Tibial nerve (tissue), 4 donors: Measurements from ENCODE around the gene VPS13D. TPM values are rescaled to one million over a fixed set of nuclear protein-coding genes. Genes with fewer than 3 reads are reported as not detected.
"Not testable (repeated sequence)": the region's sequence is repeated elsewhere in the genome, so short reads cannot be mapped to it uniquely, and the experiment has no call there.

Experiments
- DNase-seq, 2 donors: peaks; one replicate each; pipeline ENCODE4 v3.0.0-alpha.2; 2019; ENCODE audit warnings: low spot score in 2 of 2
- H3K27ac ChIP-seq, 4 donors: fragments of 200-600 bp; sonication (generic) in 3 of 4; one replicate each; pipeline ENCODE4 v1.5.1; 2017 to 2019; ENCODE audit warnings: mild to moderate bottlenecking in 1 of 4
- H3K27me3 ChIP-seq, 2 donors: fragments of 200-600 bp; sonication (generic) in 1 of 2; one replicate each; pipeline versions ENCODE4 v1.5.1 to v1.6.0; 2017 to 2019
- H3K36me3 ChIP-seq, 3 donors: fragments of 200-600 bp; sonication (generic); one replicate each; pipeline ENCODE4 v1.5.1; 2018 to 2019
- H3K4me1 ChIP-seq, 4 donors: fragments of 200-600 bp; sonication (generic) in 3 of 4; one replicate each; pipeline ENCODE4 v1.5.1; 2017 to 2019
- H3K4me3 ChIP-seq, 4 donors: fragments of 200-600 bp; sonication (generic) in 3 of 4; one replicate each; pipeline ENCODE4 v1.5.1; 2017 to 2019; ENCODE audit warnings: mild to moderate bottlenecking in 1 of 4, moderate library complexity in 1 of 4
- H3K9me3 ChIP-seq, 4 donors: fragments of 200-600 bp; sonication (generic) in 3 of 4; one replicate each; pipeline ENCODE4 v1.5.1; 2017 to 2019
- CTCF ChIP-seq, 5 experiments: fragments of 200-600 bp in 3 of 5; fragments of 450-650 bp in 2 of 5; sonication (generic) in 3 of 5; IDR thresholded peaks; one replicate each; pipeline ENCODE4 v1.5.1; 2016 to 2019; ENCODE audit warnings: antibody characterized with exemption in 5 of 5, mild to moderate bottlenecking in 3 of 5, moderate library complexity in 2 of 5
- EP300 ChIP-seq, 2 donors: sonication (generic); formaldehyde crosslinking; IDR thresholded peaks; one replicate each; pipeline ENCODE4 v1.6.1; 2017; ENCODE audit warnings: antibody characterized with exemption in 2 of 2, mild to moderate bottlenecking in 1 of 2
- POLR2A ChIP-seq, 2 donors: fragments of 450-650 bp; IDR thresholded peaks; one replicate each; pipeline ENCODE4 v1.6.1; 2017; ENCODE audit warnings: antibody characterized with exemption in 2 of 2, mild to moderate bottlenecking in 2 of 2, moderate library complexity in 2 of 2
- WGBS, 2 donors: methylation state at CpG; one replicate each; pipeline ENCODE4 v1.1.5; 2018; 5-methylcytosine and 5-hydroxymethylcytosine counted together
- total RNA-seq, 4 donors: library from RNA; depleted of rRNA; stranded (reverse); fragments of >200 nt; gene quantifications; one replicate each; pipeline ENCODE4 v1.1.0, GENCODE V29; 2016

Gene VPS13D
- total RNA-seq, 4 donors from 2014 or later = 99.2 to 132 (median 110) TPM

- no peak for DNase-seq
- Histone ChIP-seq H3K36me3 (no peaks in the 10 kb centered on the region), H3K27me3 (no peaks in the 10 kb centered on the region), H3K9me3 (peaks cover 0 to 4% (median 0%) of the 10 kb centered on the region in 4 donors), H3K4me1 (peaks cover 0 to 17% (median 11%) of the 10 kb centered on the region in 4 donors), H3K27ac (no peak overlapping the region), H3K4me3 (no peak overlapping the region)
- WGBS, 2 donors = 74 to 100% methylated on average over 1 of the region's 1 CpG
- TF ChIP-seq EP300 (IDR thresholded peaks at IDR 0.05) (no peak), CTCF (IDR thresholded peaks at IDR 0.05) (no peak), POLR2A (IDR thresholded peaks at IDR 0.05) (no peak)
Measured at GRCh38 chr1:12531179-12531499, 301.3 kb downstream of the VPS13D start.

GRCh38 chr1:12532405-12533315, 302.8 kb downstream of the VPS13D start:
- no peak for DNase-seq
- WGBS, 2 donors = 93 to 95% methylated on average over 19 of the region's 19 CpGs

DNA sequence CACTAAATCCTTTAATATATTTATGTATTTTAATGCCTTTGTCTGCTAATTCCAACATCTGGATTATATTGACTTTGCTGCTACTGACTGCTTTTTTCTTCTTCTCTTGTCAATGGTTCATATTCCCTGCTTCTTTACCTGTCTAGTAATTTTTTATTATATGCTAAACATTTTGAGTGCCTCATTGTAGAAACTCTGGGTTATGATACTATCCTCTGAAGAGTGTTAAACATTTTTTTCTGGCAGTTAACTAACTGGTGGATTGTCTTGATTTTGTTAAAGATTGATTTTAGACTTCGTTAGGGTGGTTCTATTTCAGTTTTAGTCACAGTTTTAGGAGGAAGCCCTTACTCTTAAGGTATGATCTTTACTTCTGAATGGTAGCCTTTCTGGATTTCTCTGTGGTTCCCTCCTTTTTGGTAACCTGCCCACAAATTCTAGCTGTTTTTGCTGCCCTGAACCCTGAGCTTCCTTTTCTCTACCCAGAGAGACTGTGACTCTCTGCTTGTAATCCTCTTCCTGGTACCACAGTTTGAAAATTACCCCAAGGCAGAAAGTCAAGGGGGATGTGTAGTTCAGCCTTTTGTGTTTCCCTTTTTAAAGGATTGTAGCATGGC, 306.3 kb downstream of the VPS13D start:
- TF ChIP-seq POLR2A (IDR thresholded peaks at IDR 0.05) = no peak
- TF ChIP-seq EP300 (IDR thresholded peaks at IDR 0.05) = no peak
- no peak for TF ChIP-seq CTCF (IDR thresholded peaks at IDR 0.05)
- no peak overlapping the region for H3K27ac ChIP-seq
- H3K27me3 ChIP-seq = no peaks in the 10 kb centered on the region
- H3K36me3 ChIP-seq = no peaks in the 10 kb centered on the region
- H3K9me3 ChIP-seq = peaks cover 0 to 10% (median 0%) of the 10 kb centered on the region in 4 donors
- H3K4me1 ChIP-seq = peaks cover 0 to 24% (median 11%) of the 10 kb centered on the region in 4 donors
- DNase-seq = no peak
- no peak overlapping the region for H3K4me3 ChIP-seq
- WGBS, 2 donors = 91 to 92% methylated on average over 1 of the region's 1 CpG

More at GRCh38 chr1:12532405-12533315, 302.8 kb downstream of the VPS13D start:
- no peaks in the 10 kb centered on the region for H3K27me3 ChIP-seq
- H3K36me3 ChIP-seq = no peaks in the 10 kb centered on the region
- no peak overlapping the region for H3K27ac ChIP-seq
- TF ChIP-seq EP300 (IDR thresholded peaks at IDR 0.05) (no peak), POLR2A (IDR thresholded peaks at IDR 0.05) (no peak), CTCF (IDR thresholded peaks at IDR 0.05) (no peak)
- H3K4me1 ChIP-seq = peaks cover 0 to 16% (median 10%) of the 10 kb centered on the region in 4 donors
- no peak overlapping the region for H3K4me3 ChIP-seq
- peaks cover 0 to 10% (median 0%) of the 10 kb centered on the region in 4 donors for H3K9me3 ChIP-seq

DNA sequence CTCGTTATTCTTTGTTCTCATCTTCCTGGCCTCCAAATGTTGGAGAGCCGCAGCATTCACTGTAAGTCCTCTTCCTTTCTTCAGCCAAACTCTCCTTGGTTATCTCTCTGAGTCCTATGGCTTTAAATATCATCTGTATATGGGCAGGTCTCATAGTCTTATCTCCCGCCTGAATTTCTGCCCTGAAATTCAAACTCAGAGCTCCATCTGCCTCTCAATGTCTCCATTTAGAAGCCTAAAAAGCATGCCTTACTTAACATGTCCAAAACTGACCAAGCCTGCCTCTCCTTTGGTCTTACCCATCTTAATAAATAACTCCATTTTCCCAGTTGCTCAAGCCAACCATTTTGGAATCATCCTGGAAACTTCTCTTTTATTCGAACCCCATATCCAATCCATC, 307.5 kb downstream of the VPS13D start:
- H3K4me1 ChIP-seq = peaks cover 0 to 35% (median 21%) of the 10 kb centered on the region in 4 donors
- peaks cover 0 to 10% (median 0%) of the 10 kb centered on the region in 4 donors for H3K9me3 ChIP-seq
- TF ChIP-seq POLR2A (IDR thresholded peaks at IDR 0.05) = no peak
- H3K4me3 ChIP-seq = no peak overlapping the region
- no peak overlapping the region for H3K27ac ChIP-seq
- H3K36me3 ChIP-seq = no peaks in the 10 kb centered on the region
- H3K27me3 ChIP-seq = no peaks in the 10 kb centered on the region
- DNase-seq = no peak
- 91 to 93% methylated on average over 4 of the region's 4 CpGs for WGBS, 2 donors

- H3K4me3 ChIP-seq = no peak overlapping the region
- peak overlapping the region in 2 of 4 donors; percentile 9 to 38 for H3K27ac ChIP-seq
- H3K9me3 ChIP-seq = peaks cover 0 to 10% (median 0%) of the 10 kb centered on the region in 4 donors
- DNase-seq = no peak
- no peaks in the 10 kb centered on the region for H3K36me3 ChIP-seq
- no peaks in the 10 kb centered on the region for H3K27me3 ChIP-seq
- H3K4me1 ChIP-seq = peaks cover 0 to 37% (median 21%) of the 10 kb centered on the region in 4 donors
- TF ChIP-seq CTCF (IDR thresholded peaks at IDR 0.05) = no peak
- WGBS, 2 donors = 72 to 79% methylated on average over 3 of the region's 3 CpGs
Measured at GRCh38 chr1:12537906-12538461, 308.2 kb downstream of the VPS13D start.

DNA sequence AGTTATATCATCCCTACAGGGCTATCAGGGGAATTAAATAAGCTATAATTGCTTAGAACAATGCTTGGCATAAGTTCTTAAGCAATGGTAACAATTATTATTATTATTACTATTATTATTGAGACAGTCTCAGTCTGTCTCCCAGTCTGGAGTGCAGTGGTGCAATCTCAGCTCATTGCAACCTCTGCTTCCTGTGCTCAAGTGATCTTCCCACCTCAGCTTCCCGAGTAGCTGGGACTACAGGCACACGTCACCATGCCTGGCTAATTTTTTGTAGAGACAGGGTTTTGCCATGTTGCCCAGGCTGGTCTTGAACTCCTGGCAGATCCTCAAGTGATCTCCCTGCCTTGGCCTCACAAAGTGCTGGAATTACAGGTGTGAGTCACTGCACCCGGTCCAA, 308.7 kb downstream of the VPS13D start:
- H3K36me3 ChIP-seq, H3K27me3 ChIP-seq, DNase-seq, H3K9me3 ChIP-seq, H3K4me3 ChIP-seq: not testable (repeated sequence)
- Histone ChIP-seq H3K4me1 (peaks cover 0 to 37% (median 21%) of the 10 kb centered on the region in 4 donors), H3K27ac (peak overlapping the region in 2 of 4 donors; percentile 9 to 38)
- WGBS, 2 donors = 79 to 83% methylated on average over 3 of the region's 3 CpGs
